ENCODE data around the gene AGXT2.

- no peak for TF ChIP-seq CTCF (conservative IDR thresholded peaks at IDR 0.05)
- no peak for TF ChIP-seq EZH2 (IDR thresholded peaks at IDR 0.05; ENCODE audit: low read depth)
Observed at GRCh38 chr5:35032356-35032755, 15.4 kb downstream of the AGXT2 start.
